ENCODE measurements around the gene TMEM219. TPM values are rescaled to one million over a fixed set of nuclear protein-coding genes. Genes with fewer than 3 reads are reported as not detected.
"Not testable (repeated sequence)": the region's sequence is repeated elsewhere in the genome, so short reads cannot be mapped to it uniquely, and the experiment has no call there.

Gene TMEM219
- total RNA-seq, 1 donor from 2014 or later: 151 TPM

DNA sequence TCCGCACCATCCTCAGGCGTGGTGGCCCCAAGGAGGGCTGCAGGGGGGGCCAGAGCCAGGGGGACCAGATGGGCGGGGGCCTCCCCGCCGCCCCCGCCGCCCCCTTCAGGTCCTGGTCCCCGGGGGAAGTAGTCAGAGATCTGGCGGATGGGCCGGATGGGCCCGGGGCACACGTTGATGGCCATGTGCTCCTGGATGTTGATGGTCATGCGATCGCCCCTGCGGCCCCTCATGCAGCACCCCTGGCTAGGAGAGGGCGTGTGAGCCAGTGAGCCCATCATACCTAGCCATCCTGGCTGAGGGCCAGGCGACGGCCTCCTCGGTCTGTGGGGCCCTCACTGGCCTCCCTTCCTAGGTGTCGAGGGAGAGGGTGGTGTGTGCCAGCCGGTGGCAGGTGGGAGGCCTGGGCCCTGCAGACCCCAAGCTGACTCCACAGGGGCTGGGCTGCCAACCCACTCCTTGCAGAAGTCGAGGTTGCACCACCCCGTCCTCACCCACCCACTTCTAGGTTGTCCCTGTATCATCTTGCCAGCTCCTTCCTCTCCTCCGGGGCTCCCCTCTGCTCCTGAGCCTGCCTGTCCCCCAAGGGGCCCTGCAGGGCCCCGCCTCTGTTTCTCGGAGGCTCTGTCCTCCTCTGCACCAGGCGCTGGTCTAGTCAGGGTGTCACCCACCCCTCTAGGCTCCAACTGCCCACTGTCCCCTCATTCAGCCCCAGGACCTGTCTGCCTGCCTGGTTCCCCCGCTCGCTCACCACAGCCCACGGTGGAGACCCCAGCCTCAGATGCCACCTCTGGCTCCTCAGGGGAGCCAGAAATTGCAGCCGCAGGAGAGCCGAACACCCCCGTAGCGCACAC, 48.3 kb downstream of the TMEM219 start:
- DNase-seq (ENCODE audit: extremely low read depth, low read depth, low spot score): no peak

DNA sequence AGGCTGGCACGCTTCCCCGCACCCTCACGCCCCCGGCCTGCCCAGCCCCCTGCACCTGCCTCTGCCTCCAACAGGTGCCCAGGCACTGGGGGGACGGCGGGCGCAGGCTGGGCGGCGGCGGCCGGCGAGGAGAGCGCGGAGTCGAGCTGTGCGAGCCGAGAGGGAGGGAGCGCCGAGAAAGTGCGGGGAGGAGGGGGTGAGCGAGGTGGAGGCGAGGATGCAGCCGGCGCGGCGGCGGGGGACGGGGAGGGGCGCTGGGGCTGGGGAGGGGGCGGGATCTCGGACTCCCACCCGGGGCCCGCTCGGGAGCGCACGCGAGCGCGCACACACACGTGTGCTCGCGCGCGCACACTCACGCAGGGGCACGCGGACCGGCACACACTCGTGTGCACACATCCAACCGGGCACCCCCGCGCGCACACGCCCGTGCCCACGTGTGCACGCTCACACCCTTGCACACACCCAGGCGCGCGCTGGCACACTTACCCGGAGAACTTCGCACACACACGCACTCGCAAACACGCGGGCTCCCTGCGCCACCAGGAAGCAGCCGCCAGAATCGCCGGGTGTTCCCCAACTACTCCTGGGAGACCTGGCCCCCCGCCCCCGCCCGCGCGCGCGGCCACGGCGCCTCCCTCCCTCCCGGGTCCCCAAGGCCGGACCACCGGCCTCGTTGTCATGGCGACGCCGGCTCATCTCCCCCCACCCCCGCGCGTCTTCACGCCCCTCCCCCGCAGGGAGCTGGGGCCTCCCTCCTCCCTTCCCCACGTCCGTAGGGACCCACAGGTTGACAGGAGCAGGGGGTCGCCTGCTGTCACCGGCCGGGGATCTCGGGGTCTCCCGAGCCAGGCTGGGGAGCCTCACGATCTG, 49.2 kb downstream of the TMEM219 start, which contains the start of gene DOC2A:
Gene DOC2A, minus strand, starts transcription at position 184 of the 870 bp plus-strand sequence. CDS start 805 bp downstream, outside the sequence.
- DNase-seq (ENCODE audit: extremely low read depth, low read depth, low spot score): no peak

DNA sequence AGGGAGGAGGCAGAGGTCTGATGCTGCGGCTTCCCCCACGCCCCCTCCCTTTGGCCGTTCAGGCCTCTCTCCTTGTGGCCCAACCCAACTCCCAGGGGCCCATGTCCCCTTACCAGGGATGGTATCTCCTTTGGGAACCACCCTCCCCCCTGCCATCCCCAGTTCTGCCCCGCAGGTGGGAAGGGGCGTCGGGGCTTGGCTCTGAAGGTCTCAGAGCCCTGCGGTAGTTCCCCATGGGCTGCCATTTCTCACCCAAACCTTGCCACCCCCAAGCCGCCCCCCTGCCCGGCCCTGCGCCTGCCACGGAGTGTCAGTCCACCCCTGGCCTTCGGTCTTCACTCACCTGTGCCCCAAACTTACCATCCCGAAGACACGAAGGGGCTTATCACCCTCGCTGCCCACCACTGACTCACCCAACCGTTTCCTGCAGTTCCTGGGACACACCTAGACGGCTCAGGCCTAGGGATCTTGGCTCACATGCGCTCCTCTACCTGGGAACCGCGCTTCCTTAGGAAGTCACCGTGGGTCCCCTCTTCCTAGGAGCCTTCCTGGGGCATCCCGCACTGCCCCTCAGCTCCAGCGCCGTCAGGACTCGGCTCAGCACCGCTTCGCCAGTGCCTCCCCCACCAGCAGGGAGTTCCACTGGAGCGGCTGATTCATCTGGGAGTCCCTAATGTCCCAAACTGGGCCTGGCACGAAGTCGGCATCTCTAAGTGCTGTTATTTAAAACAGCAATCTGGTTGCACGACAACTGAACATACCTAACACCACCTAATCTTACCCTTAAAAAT, 50.0 kb downstream of the TMEM219 start:
- no peak for DNase-seq (ENCODE audit: extremely low read depth, low read depth, low spot score)

DNA sequence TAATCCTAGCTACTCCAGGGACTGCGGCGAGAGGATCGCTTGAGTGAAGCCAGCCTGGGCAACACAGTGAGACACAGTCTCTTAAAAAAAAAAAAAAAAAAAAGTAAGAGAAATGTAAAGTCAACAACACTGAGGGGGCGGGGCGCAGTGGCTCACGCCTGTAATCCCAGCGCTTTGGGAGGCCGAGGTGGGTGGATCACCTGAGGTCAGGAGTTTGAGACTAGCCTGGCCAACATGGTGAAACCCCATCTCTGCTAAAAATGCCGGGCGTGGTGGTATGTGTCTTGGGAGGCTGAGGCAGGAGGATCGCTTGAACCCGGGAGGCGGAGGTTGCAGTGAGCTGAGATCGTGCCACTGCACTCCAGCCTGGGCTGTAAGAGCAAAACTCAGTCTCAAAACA, 50.7 kb downstream of the TMEM219 start:
- DNase-seq (ENCODE audit: extremely low read depth, low read depth, low spot score): not testable (repeated sequence)

DNA sequence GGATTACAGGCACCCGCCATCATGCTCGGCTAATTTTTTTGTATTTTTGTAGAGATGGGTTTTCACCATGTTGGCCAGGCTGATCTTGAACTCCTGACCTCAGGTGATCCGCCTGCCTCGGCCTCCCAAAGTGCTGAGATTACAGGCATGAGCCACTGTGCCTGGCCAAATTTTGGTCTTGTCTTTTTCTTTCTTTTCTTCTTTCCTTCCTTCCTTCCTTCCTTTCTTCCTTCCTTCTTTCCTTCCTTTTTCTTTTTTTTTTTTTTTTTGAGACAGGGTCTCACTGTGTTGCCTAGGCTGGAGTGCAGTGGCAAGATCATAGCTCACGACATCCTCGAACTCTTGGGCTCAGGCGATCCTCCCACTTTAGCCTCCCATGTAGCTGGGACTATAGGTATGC, 53.6 kb downstream of the TMEM219 start:
- not testable (repeated sequence) for DNase-seq (ENCODE audit: extremely low read depth, low read depth, low spot score)

DNA sequence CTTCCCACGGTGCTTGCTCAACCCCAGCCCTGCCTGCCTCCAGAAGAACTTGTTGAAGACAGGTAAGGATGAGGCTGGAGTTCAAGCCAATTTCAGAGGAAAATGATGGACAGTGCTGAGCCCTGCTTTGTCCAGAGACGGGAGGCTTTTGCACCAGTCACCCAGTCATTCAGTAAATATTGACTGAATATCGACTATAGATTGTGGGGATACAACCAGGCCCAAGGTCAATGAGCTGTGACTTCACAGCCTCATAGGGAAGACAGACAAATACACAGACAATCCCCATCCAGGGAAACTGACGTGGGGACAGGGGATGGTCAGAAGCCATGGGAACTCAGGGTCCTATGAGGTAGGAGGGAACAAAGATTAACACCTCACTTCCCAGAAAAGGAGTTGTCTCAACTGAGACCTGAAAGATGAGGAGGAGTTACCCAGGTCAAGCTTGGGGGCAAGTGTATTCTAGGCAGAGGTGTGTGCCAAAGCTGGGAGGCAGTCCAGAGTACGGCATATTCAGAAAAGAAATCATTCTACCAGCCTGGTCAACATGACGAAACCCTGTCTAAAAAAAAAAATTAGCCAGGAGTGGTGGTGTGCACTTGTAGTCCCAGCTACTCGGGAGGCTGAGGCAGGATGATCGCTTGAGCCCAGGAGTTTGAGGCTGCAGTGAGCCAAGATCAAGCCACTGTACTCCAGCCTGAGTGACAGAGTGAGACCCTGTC, 54.8 kb downstream of the TMEM219 start:
- DNase-seq (ENCODE audit: extremely low read depth, low read depth, low spot score): no peak

DNA sequence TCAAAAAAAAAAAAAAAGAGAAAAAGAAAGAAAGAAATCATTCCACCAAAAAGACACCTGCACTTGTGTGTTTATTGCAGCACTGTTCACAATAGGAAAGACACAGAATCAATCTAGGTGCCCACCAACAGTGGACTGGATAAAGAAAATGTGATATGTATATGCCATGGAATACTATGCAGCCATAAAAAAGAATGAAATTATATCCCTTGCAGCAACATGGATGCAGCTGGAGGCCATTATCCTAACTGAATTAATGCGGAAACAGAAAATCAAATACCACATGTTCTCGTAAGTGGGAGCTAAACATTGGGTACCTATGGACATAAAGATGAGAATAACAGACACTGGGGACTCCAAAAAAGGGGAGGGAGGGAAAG, 55.4 kb downstream of the TMEM219 start:
- DNase-seq (ENCODE audit: extremely low read depth, low read depth, low spot score): no peak

DNA sequence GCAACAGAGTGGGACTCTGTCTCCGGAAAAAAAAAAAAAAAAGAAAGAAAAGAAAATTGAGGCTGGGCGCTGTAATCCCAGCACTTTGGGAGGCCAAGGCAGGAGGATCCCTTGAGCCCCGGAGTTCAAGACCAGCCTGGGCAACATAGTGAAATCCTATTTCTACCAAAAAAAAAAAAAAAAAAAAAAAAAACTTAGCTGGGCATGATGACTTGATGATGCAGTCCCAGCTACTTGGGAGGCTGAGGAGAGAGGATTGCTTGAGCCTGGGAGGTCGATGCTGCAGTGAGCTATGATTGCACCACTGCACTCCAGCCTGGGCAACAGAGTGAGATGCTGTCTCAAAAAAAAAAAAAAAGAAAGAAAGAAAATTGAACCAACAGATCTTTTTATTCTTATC, 56.1 kb downstream of the TMEM219 start:
- not testable (repeated sequence) for DNase-seq (ENCODE audit: extremely low read depth, low read depth, low spot score)

DNA sequence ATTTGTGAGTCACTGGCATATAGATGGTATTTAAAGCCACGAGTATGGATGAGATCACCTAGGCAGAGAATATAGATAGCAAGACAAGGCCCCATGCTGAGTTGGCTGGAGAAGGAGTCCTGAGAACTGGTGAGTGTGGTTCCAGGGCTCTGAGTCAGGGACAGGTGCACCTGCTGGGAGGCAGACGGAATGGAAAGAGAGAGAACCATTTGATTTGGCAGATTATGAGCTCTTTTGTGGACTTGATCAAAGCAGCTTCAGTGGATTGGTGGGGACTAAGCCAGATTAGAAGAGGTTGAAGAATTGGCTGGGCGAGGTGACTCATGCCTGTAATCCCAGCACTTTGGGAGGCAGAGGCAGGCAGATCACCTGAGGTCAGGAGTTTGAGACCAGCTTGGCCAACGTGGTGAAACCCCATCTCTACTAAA, 56.9 kb downstream of the TMEM219 start:
- no peak for DNase-seq (ENCODE audit: extremely low read depth, low read depth, low spot score)

Other genes starting within 250 kb of the TMEM219 start
- gene C16orf54, start 216.1 kb upstream of the TMEM219 start, total RNA-seq: not detected in 2 replicates
- gene ZG16, start 183.8 kb upstream of the TMEM219 start, total RNA-seq: not detected in 2 replicates
- gene KIF22, start 171.3 kb upstream of the TMEM219 start, total RNA-seq: 15.5 and 31.6 TPM in 2 replicates
- gene MAZ, start 155.6 kb upstream of the TMEM219 start, total RNA-seq: 98.2 and 145 TPM in 2 replicates
- 0.41 and 0.44 TPM in 2 replicates for gene PRRT2, start 149.9 kb upstream of the TMEM219 start, total RNA-seq
- gene PAGR1, start 145.9 kb upstream of the TMEM219 start, total RNA-seq: 12.8 and 33.7 TPM in 2 replicates
- gene MVP, start 141.6 kb upstream of the TMEM219 start, total RNA-seq: 238 and 283 TPM in 2 replicates
- gene CDIPT, start 98.9 kb upstream of the TMEM219 start, total RNA-seq: 90.4 and 91.4 TPM in 2 replicates
- gene SEZ6L2, start 62.5 kb upstream of the TMEM219 start, total RNA-seq: 6.9 and 9.8 TPM in 2 replicates
- gene ASPHD1, start 61.6 kb upstream of the TMEM219 start, total RNA-seq: 1.3 and 4.4 TPM in 2 replicates
- 23.7 and 36.2 TPM in 2 replicates for gene KCTD13, start 35.9 kb upstream of the TMEM219 start, total RNA-seq
- gene TAOK2, start 11.8 kb downstream of the TMEM219 start, total RNA-seq: 97.8 and 130 TPM in 2 replicates
- 7.7 and 9.6 TPM in 2 replicates for gene HIRIP3, start 33.5 kb downstream of the TMEM219 start, total RNA-seq
- 55.1 and 77.5 TPM in 2 replicates for gene INO80E, start 34.2 kb downstream of the TMEM219 start, total RNA-seq
- 0.06 and 0.10 TPM in 2 replicates for gene DOC2A, start 48.9 kb downstream of the TMEM219 start, total RNA-seq
- gene C16orf92, start 61.1 kb downstream of the TMEM219 start, total RNA-seq: not detected in 2 replicates
- 0.82 TPM in 1 of 2 replicates, not detected in the other for gene TLCD3B, start 69.2 kb downstream of the TMEM219 start, total RNA-seq
- 1,069 and 1,121 TPM in 2 replicates for gene ALDOA, start 103.7 kb downstream of the TMEM219 start, total RNA-seq
- 117 and 121 TPM in 2 replicates for gene PPP4C, start 113.9 kb downstream of the TMEM219 start, total RNA-seq
- gene TBX6, start 129.8 kb downstream of the TMEM219 start, total RNA-seq: 0.41 and 0.58 TPM in 2 replicates
- 26.1 and 52.7 TPM in 2 replicates for gene YPEL3, start 134.1 kb downstream of the TMEM219 start, total RNA-seq
- gene GDPD3, start 151.5 kb downstream of the TMEM219 start, total RNA-seq: 0.82 and 5.3 TPM in 2 replicates
- 84.0 and 84.8 TPM in 2 replicates for gene MAPK3, start 161.1 kb downstream of the TMEM219 start, total RNA-seq
- gene CORO1A, start 221.5 kb downstream of the TMEM219 start, total RNA-seq: 1.5 and 3.0 TPM in 2 replicates
- gene BOLA2B, start 231.6 kb downstream of the TMEM219 start, total RNA-seq: 223 and 376 TPM in 2 replicates
- gene SLX1A, start 231.8 kb downstream of the TMEM219 start, total RNA-seq: 62.4 and 113 TPM in 2 replicates
- gene SULT1A3, start 237.2 kb downstream of the TMEM219 start, total RNA-seq: 10.2 and 19.4 TPM in 2 replicates